ENCODE data around the gene IL1R2. TPM values are rescaled to one million over a fixed set of nuclear protein-coding genes. Genes with fewer than 3 reads are reported as not detected.

Gene IL1R2
- total and polyA plus RNA-seq, 2 donors (not counting 1 experiment from before 2014, with no cell fraction given) = 0.17 to 0.20 TPM

DNA sequence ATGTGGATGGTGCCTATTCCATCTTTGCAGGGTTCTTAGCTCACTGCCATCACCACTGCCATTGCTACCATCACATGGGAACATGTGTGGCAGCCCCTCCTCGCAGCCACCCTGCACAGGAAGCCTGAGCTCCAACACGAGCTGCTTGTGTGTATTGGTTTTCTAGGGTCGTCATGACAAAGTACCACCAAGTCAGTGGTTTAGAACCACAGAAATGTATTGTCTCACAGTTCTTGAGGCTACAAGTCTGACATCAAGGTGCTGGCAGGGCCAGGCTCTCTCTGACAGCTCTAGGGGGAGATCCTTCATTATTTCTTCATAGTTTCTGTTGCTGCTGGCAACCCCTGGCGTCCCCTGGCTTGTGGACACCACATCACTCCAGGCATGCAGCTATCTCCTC is 10.3 kb upstream of the IL1R2 start:
- H3K9ac ChIP-seq (ENCODE audit: insufficient read depth, low read length) = no peak overlapping the region
- peak in 1 of 2 donors; percentile 8 for DNase-seq (ENCODE audit: low read depth in 2 of 2)
- TF ChIP-seq CTCF (conservative IDR thresholded peaks at IDR 0.05 in 1 of 2, IDR thresholded peaks at IDR 0.05 in 1 of 2; ENCODE audit: low read depth in 1 of 2, low read length in 2 of 2) = no peak
- TF ChIP-seq EZH2 (IDR thresholded peaks at IDR 0.05; ENCODE audit: low read length, missing control alignments) = no peak
- H3K4me1 ChIP-seq (ENCODE audit: control insufficient read depth, extremely low read depth, insufficient read depth, low read length) = no peaks in the 10 kb centered on the region
- no peaks in the 10 kb centered on the region for H3K36me3 ChIP-seq (ENCODE audit: control insufficient read depth, insufficient read depth, low read length)
- H3K9me3 ChIP-seq (ENCODE audit: control insufficient read depth, insufficient read depth, low read depth, low read length) = no peaks in the 10 kb centered on the region
- H3K27ac ChIP-seq (ENCODE audit: insufficient read depth, low read length) = no peak overlapping the region
- no peak overlapping the region for H3K4me2 ChIP-seq (ENCODE audit: extremely low read depth, insufficient read depth, low read length)
- no peaks in the 10 kb centered on the region for H4K20me1 ChIP-seq (ENCODE audit: control insufficient read depth, extremely low read depth, insufficient read depth, low read length)
- H3K27me3 ChIP-seq (ENCODE audit: control insufficient read depth, insufficient read depth, low read length) = peaks cover 4% of the 10 kb centered on the region
- no peak overlapping the region for H3K4me3 ChIP-seq (replicated peaks in 1 of 4; ENCODE audit: control extremely low read depth in 1 of 4, insufficient read depth in 1 of 4, low read depth in 3 of 4, low read length in 4 of 4)
- H3K79me2 ChIP-seq (ENCODE audit: control insufficient read depth, insufficient read depth, low read length) = no peaks in the 10 kb centered on the region
- H2AFZ ChIP-seq (ENCODE audit: low read length) = no peak overlapping the region

DNA sequence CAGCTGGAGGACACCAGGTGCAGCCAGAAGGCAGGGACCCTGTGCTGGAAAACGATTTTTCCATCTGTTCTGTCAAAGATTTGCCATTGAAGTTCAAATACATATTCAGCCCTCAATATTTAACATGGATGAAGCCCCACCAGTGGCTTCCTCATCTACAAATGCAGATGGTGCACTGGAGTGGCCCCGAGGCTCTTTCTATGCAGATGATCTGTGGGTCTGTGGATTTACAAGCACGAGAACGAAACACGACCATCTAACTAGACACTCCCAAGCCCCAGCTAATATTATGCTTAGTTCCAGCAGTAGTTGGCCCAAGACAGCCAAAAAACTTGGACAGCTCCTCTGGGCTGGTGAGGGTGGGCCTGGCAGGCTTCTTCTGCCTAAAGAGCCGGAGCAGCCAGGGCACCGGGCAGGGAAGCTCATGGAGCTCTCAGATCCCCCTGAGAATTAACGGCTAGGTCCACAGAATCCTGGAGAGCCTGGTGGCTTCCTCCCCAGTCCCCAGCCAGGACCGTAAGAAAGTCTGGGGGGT is 9.2 kb upstream of the IL1R2 start:
- TF ChIP-seq EZH2 (IDR thresholded peaks at IDR 0.05; ENCODE audit: low read length, missing control alignments) (no peak), CTCF (conservative IDR thresholded peaks at IDR 0.05 in 1 of 2, IDR thresholded peaks at IDR 0.05 in 1 of 2; ENCODE audit: low read depth in 1 of 2, low read length in 2 of 2) (no peak)
- Histone ChIP-seq H3K27ac (ENCODE audit: insufficient read depth, low read length) (no peak overlapping the region), H3K9ac (ENCODE audit: insufficient read depth, low read length) (no peak overlapping the region), H3K4me1 (ENCODE audit: control insufficient read depth, extremely low read depth, insufficient read depth, low read length) (no peaks in the 10 kb centered on the region), H3K9me3 (ENCODE audit: control insufficient read depth, insufficient read depth, low read depth, low read length) (no peaks in the 10 kb centered on the region), H3K27me3 (ENCODE audit: control insufficient read depth, insufficient read depth, low read length) (peaks cover 4% of the 10 kb centered on the region), H3K36me3 (ENCODE audit: control insufficient read depth, insufficient read depth, low read length) (no peaks in the 10 kb centered on the region), H3K79me2 (ENCODE audit: control insufficient read depth, insufficient read depth, low read length) (no peaks in the 10 kb centered on the region), H3K4me2 (ENCODE audit: extremely low read depth, insufficient read depth, low read length) (no peak overlapping the region), H3K4me3 (replicated peaks in 1 of 4; ENCODE audit: control extremely low read depth in 1 of 4, insufficient read depth in 1 of 4, low read depth in 3 of 4, low read length in 4 of 4) (no peak overlapping the region), H2AFZ (ENCODE audit: low read length) (no peak overlapping the region), H4K20me1 (ENCODE audit: control insufficient read depth, extremely low read depth, insufficient read depth, low read length) (no peaks in the 10 kb centered on the region)
- no peak for DNase-seq (ENCODE audit: low read depth in 2 of 2)

DNA sequence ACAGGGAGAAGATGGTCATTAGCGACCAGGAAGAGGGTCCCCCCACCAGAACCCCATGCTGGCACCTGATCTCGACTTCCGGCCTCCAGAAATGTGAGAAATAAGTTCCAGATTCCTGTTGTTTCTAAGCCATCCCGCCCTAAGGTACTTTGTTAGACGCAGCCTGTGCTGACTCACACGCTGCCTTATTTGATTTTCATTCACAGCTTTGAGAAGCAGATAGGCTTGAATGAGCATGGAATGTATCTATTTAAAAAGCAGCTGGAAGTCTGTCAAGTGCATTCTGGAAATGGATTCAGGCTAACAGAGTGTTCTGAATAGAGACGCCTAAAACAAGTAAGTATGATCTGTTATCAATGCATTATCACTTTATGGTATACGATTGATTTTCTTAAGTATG is 8.3 kb upstream of the IL1R2 start:
- H3K9ac ChIP-seq (ENCODE audit: insufficient read depth, low read length) = no peak overlapping the region
- no peak overlapping the region for H3K4me3 ChIP-seq (replicated peaks in 1 of 4; ENCODE audit: control extremely low read depth in 1 of 4, insufficient read depth in 1 of 4, low read depth in 3 of 4, low read length in 4 of 4)
- no peak overlapping the region for H3K27ac ChIP-seq (ENCODE audit: insufficient read depth, low read length)
- DNase-seq (ENCODE audit: low read depth in 2 of 2) = peak; percentile 24 to 73
- no peaks in the 10 kb centered on the region for H3K9me3 ChIP-seq (ENCODE audit: control insufficient read depth, insufficient read depth, low read depth, low read length)
- H3K4me1 ChIP-seq (ENCODE audit: control insufficient read depth, extremely low read depth, insufficient read depth, low read length) = no peaks in the 10 kb centered on the region
- peaks cover 12% of the 10 kb centered on the region for H3K27me3 ChIP-seq (ENCODE audit: control insufficient read depth, insufficient read depth, low read length)
- no peak overlapping the region for H3K4me2 ChIP-seq (ENCODE audit: extremely low read depth, insufficient read depth, low read length)
- no peaks in the 10 kb centered on the region for H3K36me3 ChIP-seq (ENCODE audit: control insufficient read depth, insufficient read depth, low read length)
- no peaks in the 10 kb centered on the region for H4K20me1 ChIP-seq (ENCODE audit: control insufficient read depth, extremely low read depth, insufficient read depth, low read length)
- TF ChIP-seq EZH2 (IDR thresholded peaks at IDR 0.05; ENCODE audit: low read length, missing control alignments) (no peak), CTCF (conservative IDR thresholded peaks at IDR 0.05 in 1 of 2, IDR thresholded peaks at IDR 0.05 in 1 of 2; ENCODE audit: low read depth in 1 of 2, low read length in 2 of 2) (no peak)
- H3K79me2 ChIP-seq (ENCODE audit: control insufficient read depth, insufficient read depth, low read length) = no peaks in the 10 kb centered on the region
- H2AFZ ChIP-seq (ENCODE audit: low read length) = no peak overlapping the region
